Glutamatergic neuron (in vitro differentiated cells): Measurements from ENCODE around the gene ADPGK. TPM values are rescaled to one million over a fixed set of nuclear protein-coding genes. Genes with fewer than 3 reads are reported as not detected.
A peak's percentile ranks its signal among the peaks of the same experiment; 100 is the strongest.
"Not testable (repeated sequence)": the region's sequence is repeated elsewhere in the genome, so short reads cannot be mapped to it uniquely, and the experiment has no call there.

Experiments
- DNase-seq: peaks from one replicate; pipeline ENCODE4 v3.0.0; 2022
- H3K27ac Mint-ChIP-seq: one replicate; pipeline ENCODE4 v1.8.0; 2020; ENCODE audit warnings: mild to moderate bottlenecking, mixed read lengths, inconsistent platforms; ENCODE audit not compliant: unreplicated experiment
- H3K27me3 Mint-ChIP-seq: one replicate; pipeline ENCODE4 v1.8.0; 2020; ENCODE audit warnings: mild to moderate bottlenecking, moderate library complexity, mixed read lengths, inconsistent platforms; ENCODE audit not compliant: unreplicated experiment
- H3K36me3 Mint-ChIP-seq: one replicate; pipeline ENCODE4 v1.8.0; 2020; ENCODE audit warnings: mild to moderate bottlenecking, mixed read lengths, inconsistent platforms; ENCODE audit not compliant: unreplicated experiment
- H3K4me1 Mint-ChIP-seq: one replicate; pipeline ENCODE4 v1.8.0; 2020; ENCODE audit warnings: mild to moderate bottlenecking, low read depth, mixed read lengths, inconsistent platforms; ENCODE audit not compliant: unreplicated experiment
- H3K4me3 Mint-ChIP-seq: one replicate; pipeline ENCODE4 v1.8.0; 2020; ENCODE audit warnings: mild to moderate bottlenecking, mixed read lengths, inconsistent platforms; ENCODE audit not compliant: unreplicated experiment
- H3K9me3 Mint-ChIP-seq: one replicate; pipeline ENCODE4 v1.8.0; 2020; ENCODE audit warnings: mild to moderate bottlenecking, moderate library complexity, mixed read lengths, inconsistent platforms; ENCODE audit not compliant: unreplicated experiment
- CTCF ChIP-seq: fragments of 200-600 bp; sonication (generic); IDR thresholded peaks from one replicate; pipeline ENCODE4 v1.5.0; 2021; ENCODE audit not compliant: partially characterized antibody, unreplicated experiment
- total RNA-seq: library from RNA; stranded (reverse); fragmentation: NEBNext Ultra II Directional; extraction: Animal tissue kit (Norgen Biotek cat#: 25700); gene quantifications from one replicate; pipeline ENCODE4 v1.2.1, GENCODE V29; 2021; ENCODE audit not compliant: unreplicated experiment

The ADPGK gene
- total RNA-seq, 1 donor from 2014 or later: 33.5 TPM

DNA sequence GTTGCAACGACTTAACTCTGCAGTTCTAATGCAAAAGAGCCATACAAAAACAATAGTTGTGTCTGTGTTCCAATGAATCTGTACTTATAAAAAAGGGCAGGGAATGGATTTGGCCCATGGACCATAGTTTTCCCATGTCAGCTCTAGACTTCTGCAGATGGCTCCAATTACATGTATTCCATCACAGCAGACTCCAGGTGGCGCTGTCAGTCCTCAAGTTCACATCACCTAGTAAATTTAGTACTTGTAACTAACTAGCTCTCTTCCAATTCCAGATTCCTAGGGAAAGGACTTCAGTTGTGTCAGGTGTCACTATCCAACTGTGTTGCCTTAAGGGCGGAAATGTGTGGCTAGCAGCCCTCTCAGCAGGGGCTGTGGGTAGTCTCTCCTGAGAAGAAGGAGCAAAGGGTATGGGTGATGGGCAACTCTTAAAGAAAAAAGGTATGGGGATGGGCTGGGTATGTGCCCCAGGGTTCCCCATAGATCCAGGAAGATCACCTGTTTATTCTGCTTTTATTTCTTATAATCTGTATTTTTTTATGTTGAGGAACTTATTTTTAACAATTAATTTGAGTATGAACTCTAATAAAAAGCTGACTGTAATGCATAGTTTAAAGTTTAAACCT is 61.4 kb downstream of the ADPGK start:
- Mint-ChIP-seq H3K4me3 (no peak overlapping the region), H3K4me1 (no peaks in the 10 kb centered on the region), H3K9me3 (no peaks in the 10 kb centered on the region), H3K27me3 (no peaks in the 10 kb centered on the region), H3K27ac (no peak overlapping the region), H3K36me3 (no peaks in the 10 kb centered on the region)
- TF ChIP-seq CTCF: peak; percentile 89
- peak; percentile 77 for DNase-seq

GRCh38 chr15:72708551-72709303 is 74.8 kb downstream of the ADPGK start:
- not testable (repeated sequence) for H3K4me3 Mint-ChIP-seq, H3K36me3 Mint-ChIP-seq, H3K27me3 Mint-ChIP-seq, H3K9me3 Mint-ChIP-seq, H3K4me1 Mint-ChIP-seq, H3K27ac Mint-ChIP-seq, DNase-seq

GRCh38 chr15:72706266-72706665 is 77.3 kb downstream of the ADPGK start:
- Mint-ChIP-seq H3K27ac (no peak overlapping the region), H3K4me1 (no peaks in the 10 kb centered on the region), H3K27me3 (no peaks in the 10 kb centered on the region), H3K9me3 (peaks cover 2% of the 10 kb centered on the region), H3K4me3 (no peak overlapping the region), H3K36me3 (no peaks in the 10 kb centered on the region)
- TF ChIP-seq CTCF: no peak
- DNase-seq: no peak

Other genes starting within 250 kb of the ADPGK start
- not detected for gene GOLGA6B, start 129.1 kb downstream of the ADPGK start, total RNA-seq
- gene HIGD2B, start 97.6 kb downstream of the ADPGK start, total RNA-seq: not detected
- gene BBS4, start 97.6 kb downstream of the ADPGK start, total RNA-seq: 17.7 TPM